ENCODE results near the gene NLRP2B.
"Not testable (repeated sequence)": the region's sequence is repeated elsewhere in the genome, so short reads cannot be mapped to it uniquely, and the experiment has no call there.

The NLRP2B gene

GRCh38 chrX:57643698-57644097 lies 36.4 kb downstream of the NLRP2B start:
- no peaks in the 10 kb centered on the region for H3K4me1 ChIP-seq (ENCODE audit: insufficient read depth, low read length)
- H2AFZ ChIP-seq (ENCODE audit: low read depth, low read length), result no peak overlapping the region
- no peaks in the 10 kb centered on the region for H3K36me3 ChIP-seq (ENCODE audit: insufficient read depth, low read length)
- H3K9me3 ChIP-seq (ENCODE audit: low read length), result no peaks in the 10 kb centered on the region
- H3K27me3 ChIP-seq (ENCODE audit: insufficient read depth, low read length), result no peaks in the 10 kb centered on the region
- no peak overlapping the region for H3K4me3 ChIP-seq (ENCODE audit: low read length)

- Histone ChIP-seq H3K27me3 (ENCODE audit: insufficient read depth, low read length) (no peaks in the 10 kb centered on the region), H3K36me3 (ENCODE audit: insufficient read depth, low read length) (no peaks in the 10 kb centered on the region), H2AFZ (ENCODE audit: low read depth, low read length) (no peak overlapping the region), H3K9me3 (ENCODE audit: low read length) (no peaks in the 10 kb centered on the region), H3K4me3 (ENCODE audit: low read length) (no peak overlapping the region), H3K4me1 (ENCODE audit: insufficient read depth, low read length) (no peaks in the 10 kb centered on the region)
These were observed 38.7 kb downstream of the NLRP2B start for GRCh38 chrX:57641338-57641737.

- Histone ChIP-seq H3K36me3 (ENCODE audit: insufficient read depth, low read length) (no peaks in the 10 kb centered on the region), H3K4me3 (ENCODE audit: low read length) (no peak overlapping the region), H2AFZ (ENCODE audit: low read depth, low read length) (no peak overlapping the region), H3K9me3 (ENCODE audit: low read length) (no peaks in the 10 kb centered on the region), H3K4me1 (ENCODE audit: insufficient read depth, low read length) (no peaks in the 10 kb centered on the region), H3K27me3 (ENCODE audit: insufficient read depth, low read length) (no peaks in the 10 kb centered on the region)
These were observed 39.4 kb downstream of the NLRP2B start for GRCh38 chrX:57640674-57641016.

- not testable (repeated sequence) for H2AFZ ChIP-seq (ENCODE audit: low read depth, low read length); H3K36me3 ChIP-seq (ENCODE audit: insufficient read depth, low read length); H3K4me3 ChIP-seq (ENCODE audit: low read length); H3K9me3 ChIP-seq (ENCODE audit: low read length); H3K27me3 ChIP-seq (ENCODE audit: insufficient read depth, low read length); H3K4me1 ChIP-seq (ENCODE audit: insufficient read depth, low read length)
These were observed 50.6 kb downstream of the NLRP2B start for GRCh38 chrX:57629438-57629837.
